Ectodermal cell (in vitro differentiated cells): ENCODE results near the gene SMU1. TPM values are rescaled to one million over a fixed set of nuclear protein-coding genes. Genes with fewer than 3 reads are reported as not detected.

Source experiments
- H3K27ac ChIP-seq: 2 replicates; pipeline ENCODE4 v1.7.0; 2013; ENCODE audit warnings: mild to moderate bottlenecking, low read depth, low read length; ENCODE audit not compliant: insufficient read depth, poor library complexity, severe bottlenecking
- H3K27me3 ChIP-seq: 2 replicates; pipeline ENCODE4 v1.7.0; 2013; ENCODE audit warnings: mild to moderate bottlenecking, low read length; ENCODE audit not compliant: insufficient read depth, control insufficient read depth, poor library complexity, severe bottlenecking
- H3K36me3 ChIP-seq: one replicate; pipeline ENCODE4 v1.7.0; 2013; ENCODE audit warnings: low read length; ENCODE audit not compliant: control insufficient read depth, insufficient read depth
- H3K4me1 ChIP-seq: one replicate; pipeline ENCODE4 v1.7.0; 2013; ENCODE audit warnings: low read length; ENCODE audit not compliant: control insufficient read depth, insufficient read depth
- H3K4me3 ChIP-seq: 2 replicates; pipeline ENCODE4 v1.7.0; 2013; ENCODE audit warnings: low read depth, low read length, control low read depth; ENCODE audit not compliant: insufficient read depth
- H3K9me3 ChIP-seq: 2 replicates; pipeline ENCODE4 v1.7.0; 2013; ENCODE audit warnings: mild to moderate bottlenecking, low read length, moderate library complexity; ENCODE audit not compliant: control insufficient read depth
- WGBS, 2 experiments: methylation state at CpG; one replicate each; pipeline ENCODE4 v1.1.7; 2013; ENCODE audit warnings: missing lambda C conversion rate in 2 of 2; 5-methylcytosine and 5-hydroxymethylcytosine counted together
- polyA plus RNA-seq, 4 experiments: library from polyadenylated mRNA; stranded (reverse); fragments of 50-300 nt; gene quantifications; one replicate each; pipeline ENCODE4 v1.2.3, GENCODE V29; 2013

The SMU1 gene
- 28.2 TPM for polyA plus RNA-seq (2013, experiment 1 of 4)
- polyA plus RNA-seq (2013, experiment 2 of 4), result 28.9 TPM
- 16.5 TPM for polyA plus RNA-seq (2013, experiment 3 of 4)
- 17.8 TPM for polyA plus RNA-seq (2013, experiment 4 of 4)

DNA sequence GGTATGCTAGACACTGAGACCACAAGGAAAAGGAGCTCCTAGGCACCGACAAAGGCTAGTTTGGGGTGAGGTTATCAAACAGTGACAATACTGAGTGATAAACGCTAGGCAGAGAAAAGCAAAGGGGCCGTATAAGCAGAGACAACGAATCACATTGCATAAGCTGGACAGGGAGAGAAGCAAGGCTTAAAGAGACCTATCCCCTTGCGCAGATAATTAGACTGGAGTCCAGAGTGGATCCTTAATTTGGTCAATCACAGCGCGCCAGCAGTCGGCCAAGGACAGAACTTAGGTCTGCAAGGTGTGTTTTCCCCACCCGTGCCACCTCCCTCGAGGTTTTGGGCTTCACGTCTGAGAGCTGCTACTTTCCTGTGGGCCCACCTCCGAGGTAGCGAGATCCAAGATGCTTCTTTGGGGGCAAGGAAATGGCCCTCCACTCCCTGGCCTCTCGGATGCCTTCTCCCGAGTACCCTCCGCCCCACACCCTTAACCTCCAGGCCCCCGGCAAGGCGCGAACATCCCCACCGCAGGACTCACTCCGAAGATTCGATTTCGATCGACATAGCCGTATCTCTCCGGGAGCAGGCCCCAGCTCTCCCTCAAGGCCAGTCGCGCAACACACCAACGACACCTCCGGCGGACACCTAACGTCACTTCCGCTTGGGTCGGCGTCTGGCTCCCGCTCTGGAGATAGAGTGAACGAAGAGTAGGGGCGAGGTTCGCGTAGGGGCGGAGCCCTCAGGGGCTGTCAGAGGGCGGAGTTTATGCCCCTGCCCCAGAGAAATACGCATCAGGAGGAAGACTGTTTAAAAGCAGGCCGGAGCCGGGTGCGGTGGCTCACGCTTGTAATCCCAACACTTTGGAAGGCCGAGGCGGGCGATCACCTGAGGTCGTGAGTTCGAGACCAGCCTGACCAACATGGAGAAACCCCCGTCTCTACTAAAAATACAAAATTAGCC is at the start of gene SMU1:
TSS of gene SMU1 (minus strand) at position 629 of the 959 bp plus-strand sequence. CDS start at position 563, 66 bp downstream.
- WGBS, 2 experiments, result 1% methylated on average over 53 of the region's 53 CpGs

DNA sequence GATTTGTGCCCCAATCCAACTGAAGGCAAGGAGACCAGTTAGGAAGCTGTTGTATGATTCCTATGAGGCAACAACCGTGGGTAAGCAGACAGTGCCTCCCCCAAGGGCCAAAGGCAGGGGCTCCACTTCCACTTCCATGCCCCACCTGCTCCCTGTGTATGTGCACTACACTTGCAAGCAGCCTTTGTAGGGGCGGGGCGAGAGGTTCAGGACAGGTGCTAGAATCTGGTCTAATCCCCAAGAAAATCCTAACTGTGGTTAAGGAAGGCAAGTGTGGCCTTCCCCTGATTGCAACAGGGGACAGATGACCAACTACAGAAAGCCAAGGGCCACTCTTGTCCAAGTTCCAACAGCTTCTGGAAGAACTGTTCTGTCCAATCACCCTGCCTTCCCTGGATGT is 49.0 kb upstream of the SMU1 start:
- Histone ChIP-seq H3K36me3 (no peaks in the 10 kb centered on the region), H3K4me1 (no peaks in the 10 kb centered on the region), H3K4me3 (no peak overlapping the region), H3K27me3 (no peaks in the 10 kb centered on the region), H3K27ac (no peak overlapping the region), H3K9me3 (no peaks in the 10 kb centered on the region)
- WGBS, 2 experiments, result 95 to 96% methylated on average over 3 of the region's 3 CpGs

More for the DNA sequence above, at the start of gene SMU1:
- no peaks in the 10 kb centered on the region for H3K9me3 ChIP-seq
- H3K4me3 ChIP-seq, result peak within 1 kb of the TSS; percentile 83
- peaks cover 9% of the 10 kb centered on the region for H3K36me3 ChIP-seq
- peak within 1 kb of the TSS; percentile 67 for H3K27ac ChIP-seq
- peaks cover 4% of the 10 kb centered on the region for H3K27me3 ChIP-seq
- peaks cover 5% of the 10 kb centered on the region for H3K4me1 ChIP-seq

DNA sequence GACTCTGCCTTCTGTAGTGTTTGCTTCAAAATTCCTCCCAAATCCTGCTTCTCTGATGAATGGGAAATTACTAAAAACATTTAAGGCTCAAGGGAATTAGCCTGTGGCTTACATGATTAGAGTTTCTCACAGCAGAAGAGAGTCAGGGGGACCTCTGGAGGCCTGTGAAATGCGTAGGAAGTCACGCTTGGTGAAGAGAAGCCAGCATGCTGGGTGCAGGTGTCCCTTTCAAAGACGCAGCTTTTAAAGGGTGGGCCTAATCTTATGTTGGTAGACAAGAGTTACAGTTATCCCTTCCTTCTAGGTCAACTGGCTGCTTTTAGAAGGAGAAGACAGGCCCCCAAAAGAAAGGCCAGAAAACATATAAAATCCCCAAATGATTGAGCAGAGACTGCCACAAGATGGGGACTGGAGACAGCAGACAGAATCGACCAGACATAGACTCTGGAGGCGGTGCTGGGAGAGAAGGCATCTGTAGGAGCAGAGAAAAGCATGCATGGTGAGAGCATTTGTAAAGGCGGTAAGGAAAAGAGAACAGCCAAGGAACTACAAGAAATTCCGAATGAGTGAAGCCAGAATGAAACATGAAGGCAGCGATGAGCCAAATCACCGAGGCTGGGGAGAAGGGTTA is 48.4 kb upstream of the SMU1 start:
- H3K27ac ChIP-seq, result no peak overlapping the region
- 80% methylated on average over 9 of the region's 9 CpGs for WGBS, 2 experiments

DNA sequence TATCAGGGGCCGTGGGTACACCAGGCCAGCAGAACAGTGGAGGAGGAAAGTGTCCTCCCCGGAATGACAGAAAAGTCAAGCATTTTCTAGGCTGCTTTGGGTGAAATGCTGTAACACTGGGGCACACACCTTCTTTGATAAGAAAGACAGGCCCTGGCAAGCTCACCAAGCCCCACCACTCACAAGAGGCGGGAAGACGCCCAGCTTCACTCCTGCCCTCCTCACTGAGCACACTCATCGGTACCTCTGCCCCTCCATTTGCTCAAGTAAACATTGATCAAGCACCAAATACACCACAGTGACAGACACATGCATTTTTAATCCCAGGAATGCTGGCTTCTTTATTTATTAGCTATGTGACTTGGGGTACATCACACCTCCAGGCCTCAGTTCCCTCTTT is 47.6 kb upstream of the SMU1 start:
- Histone ChIP-seq H3K36me3 (no peaks in the 10 kb centered on the region), H3K4me1 (no peaks in the 10 kb centered on the region), H3K27me3 (no peaks in the 10 kb centered on the region), H3K9me3 (no peaks in the 10 kb centered on the region), H3K4me3 (no peak overlapping the region), H3K27ac (no peak overlapping the region)
- 93% methylated on average over 5 of the region's 5 CpGs for WGBS, 2 experiments

More for the DNA sequence above, 48.4 kb upstream of the SMU1 start:
- H3K27me3 ChIP-seq, result no peaks in the 10 kb centered on the region
- no peaks in the 10 kb centered on the region for H3K36me3 ChIP-seq
- H3K9me3 ChIP-seq, result no peaks in the 10 kb centered on the region
- no peak overlapping the region for H3K4me3 ChIP-seq
- no peaks in the 10 kb centered on the region for H3K4me1 ChIP-seq

DNA sequence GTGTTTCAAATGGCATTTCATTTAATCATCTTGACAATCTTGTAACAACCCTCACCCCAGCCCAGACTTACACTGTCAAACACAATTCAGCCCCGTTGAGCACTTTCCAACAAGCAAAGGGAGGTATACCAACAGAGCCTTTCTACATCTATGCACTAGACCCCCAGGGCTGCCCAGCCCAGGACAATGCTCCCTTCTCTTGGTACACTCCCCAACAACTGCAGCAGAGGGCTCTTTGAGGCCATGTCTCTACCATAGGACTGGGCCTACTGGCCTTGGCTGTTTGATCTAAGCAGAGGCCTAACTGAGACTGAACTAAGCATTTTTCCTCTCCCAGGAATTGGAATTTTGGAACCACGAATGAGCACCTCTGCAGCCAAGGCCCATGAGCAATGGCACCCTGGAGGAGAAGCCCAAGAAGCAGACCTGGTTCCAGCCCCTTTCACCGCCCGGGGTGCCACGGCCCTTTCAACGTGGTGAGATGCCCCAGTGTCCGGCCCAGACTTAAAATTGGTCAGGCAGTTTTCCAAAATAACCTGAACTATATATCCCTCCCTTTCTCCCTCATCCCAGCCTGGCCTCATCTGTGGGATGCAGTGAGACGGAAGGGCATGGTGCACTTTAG is 47.0 kb upstream of the SMU1 start:
- Histone ChIP-seq H3K27me3 (no peaks in the 10 kb centered on the region), H3K9me3 (no peaks in the 10 kb centered on the region), H3K27ac (no peak overlapping the region), H3K36me3 (no peaks in the 10 kb centered on the region), H3K4me1 (no peaks in the 10 kb centered on the region), H3K4me3 (no peak overlapping the region)
- WGBS, 2 experiments, result 94 to 96% methylated on average over 8 of the region's 8 CpGs

DNA sequence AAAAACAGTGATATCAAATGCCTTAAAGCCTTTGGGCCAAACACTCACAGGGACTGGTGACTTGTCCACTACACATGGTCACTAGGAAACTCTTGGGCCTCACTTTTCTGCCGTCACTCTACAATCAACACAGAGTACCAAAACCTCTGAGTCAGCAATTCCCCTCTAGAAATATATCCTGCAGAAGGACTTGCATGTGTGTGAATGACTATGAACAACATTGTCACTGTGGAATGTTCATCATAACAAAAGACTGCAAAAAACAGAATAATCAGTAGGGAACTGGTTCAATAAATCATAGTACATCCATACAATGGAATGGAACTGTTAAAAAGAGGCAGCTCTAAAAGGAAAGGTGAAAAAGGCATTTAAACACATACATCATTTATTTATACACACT is 44.1 kb upstream of the SMU1 start:
- no peak overlapping the region for H3K27ac ChIP-seq
- no peaks in the 10 kb centered on the region for H3K9me3 ChIP-seq
- no peaks in the 10 kb centered on the region for H3K4me1 ChIP-seq
- H3K27me3 ChIP-seq, result no peaks in the 10 kb centered on the region
- WGBS, 2 experiments, result 83 to 88% methylated on average over 1 of the region's 1 CpG
- H3K4me3 ChIP-seq, result no peak overlapping the region
- no peaks in the 10 kb centered on the region for H3K36me3 ChIP-seq

DNA sequence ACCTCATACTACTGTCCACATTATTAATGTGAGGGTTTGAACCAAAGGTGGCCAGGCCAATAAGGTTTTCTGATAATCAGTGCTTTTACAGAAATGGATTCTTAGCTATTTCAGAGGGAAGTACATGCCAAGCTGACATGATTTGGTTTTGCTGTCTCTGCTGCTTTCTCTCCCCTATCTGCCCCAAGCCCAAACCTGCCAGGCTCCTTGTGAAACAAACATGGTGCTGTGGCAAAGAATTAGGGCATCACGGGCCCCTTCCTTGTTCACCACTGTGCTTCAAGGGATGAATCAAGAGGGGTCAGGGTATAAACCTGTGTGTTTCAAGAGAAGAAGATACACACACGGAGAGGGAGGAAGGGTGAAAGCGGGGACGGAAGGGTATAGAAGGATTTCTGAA is 41.3 kb upstream of the SMU1 start:
- Histone ChIP-seq H3K27ac (no peak overlapping the region), H3K4me3 (no peak overlapping the region), H3K4me1 (no peaks in the 10 kb centered on the region), H3K36me3 (no peaks in the 10 kb centered on the region), H3K27me3 (no peaks in the 10 kb centered on the region), H3K9me3 (no peaks in the 10 kb centered on the region)
- WGBS, 2 experiments, result 89 to 92% methylated on average over 3 to 4 of the region's 4 CpGs

DNA sequence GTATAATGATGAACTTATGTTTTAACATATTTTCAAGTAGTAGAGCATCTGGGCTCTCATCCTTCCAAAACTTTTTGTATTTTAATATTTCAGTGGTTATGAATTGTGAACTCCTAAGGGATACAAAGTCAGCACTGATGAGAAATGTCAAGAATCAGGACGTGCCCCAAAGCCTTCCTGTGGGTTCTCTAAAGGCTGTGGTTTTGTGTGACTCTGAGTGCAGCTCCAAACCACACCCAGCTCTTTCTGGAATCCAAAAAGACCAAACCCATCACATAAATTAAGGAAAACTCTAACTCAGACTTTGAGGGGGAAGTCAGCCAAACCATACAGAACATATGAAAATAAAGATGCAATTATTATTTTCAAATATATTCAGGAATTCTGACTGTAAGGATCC is 40.8 kb upstream of the SMU1 start:
- H3K27ac ChIP-seq, result no peak overlapping the region
- H3K9me3 ChIP-seq, result no peaks in the 10 kb centered on the region
- no peak overlapping the region for H3K4me3 ChIP-seq
- no peaks in the 10 kb centered on the region for H3K36me3 ChIP-seq
- no peaks in the 10 kb centered on the region for H3K27me3 ChIP-seq
- no peaks in the 10 kb centered on the region for H3K4me1 ChIP-seq
- 91 to 95% methylated on average over 1 of the region's 1 CpG for WGBS, 2 experiments

DNA sequence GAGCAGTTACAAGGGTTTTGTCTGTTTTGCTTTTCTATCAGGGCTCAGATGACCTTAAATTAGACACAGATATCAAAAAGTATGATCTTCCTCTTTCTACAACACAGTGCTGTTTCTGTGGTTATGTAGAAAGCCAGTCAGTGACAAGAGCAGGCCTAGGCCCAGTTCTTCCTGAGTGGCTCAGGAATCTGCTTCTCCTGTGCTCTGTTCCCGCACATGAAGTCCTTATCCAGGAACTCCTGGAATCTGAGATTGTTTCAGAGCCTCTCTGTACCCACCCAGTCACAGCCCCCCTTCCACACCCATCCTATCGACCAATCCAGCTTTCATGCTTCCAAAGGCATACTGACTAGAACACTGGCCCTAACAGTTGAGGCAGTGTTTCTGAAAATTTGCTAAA is 40.4 kb upstream of the SMU1 start:
- Histone ChIP-seq H3K9me3 (no peaks in the 10 kb centered on the region), H3K27ac (no peak overlapping the region), H3K36me3 (no peaks in the 10 kb centered on the region), H3K4me3 (no peak overlapping the region), H3K4me1 (no peaks in the 10 kb centered on the region), H3K27me3 (no peaks in the 10 kb centered on the region)
- WGBS, 2 experiments, result 87 to 96% methylated on average over 2 of the region's 2 CpGs

DNA sequence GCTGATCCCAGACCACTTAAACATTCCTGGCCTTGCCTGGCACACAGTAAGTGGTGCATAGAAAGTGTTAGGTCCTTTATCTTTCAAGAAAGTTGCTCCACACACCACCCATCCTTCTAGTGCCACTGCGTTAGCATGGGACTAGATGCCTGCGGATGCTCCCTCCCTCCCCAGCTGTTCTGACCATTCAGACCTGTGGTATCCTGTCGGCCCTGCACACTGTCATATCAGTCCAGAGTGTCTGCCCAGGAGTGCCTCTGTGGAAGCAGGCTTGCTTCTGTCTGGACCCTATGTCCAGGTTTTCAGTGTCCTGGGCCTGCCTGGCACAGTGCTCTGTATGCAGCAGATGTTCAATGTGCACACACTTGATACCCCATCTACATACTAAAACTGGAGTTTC is 38.3 kb upstream of the SMU1 start:
- no peaks in the 10 kb centered on the region for H3K36me3 ChIP-seq
- H3K27ac ChIP-seq, result no peak overlapping the region
- H3K27me3 ChIP-seq, result no peaks in the 10 kb centered on the region
- H3K4me3 ChIP-seq, result no peak overlapping the region
- H3K4me1 ChIP-seq, result no peaks in the 10 kb centered on the region
- WGBS, 2 experiments, result 91 to 93% methylated on average over 3 of the region's 3 CpGs
- H3K9me3 ChIP-seq, result no peaks in the 10 kb centered on the region
